ENCODE measurements around the gene ANAPC13.

ANAPC13 gene

DNA sequence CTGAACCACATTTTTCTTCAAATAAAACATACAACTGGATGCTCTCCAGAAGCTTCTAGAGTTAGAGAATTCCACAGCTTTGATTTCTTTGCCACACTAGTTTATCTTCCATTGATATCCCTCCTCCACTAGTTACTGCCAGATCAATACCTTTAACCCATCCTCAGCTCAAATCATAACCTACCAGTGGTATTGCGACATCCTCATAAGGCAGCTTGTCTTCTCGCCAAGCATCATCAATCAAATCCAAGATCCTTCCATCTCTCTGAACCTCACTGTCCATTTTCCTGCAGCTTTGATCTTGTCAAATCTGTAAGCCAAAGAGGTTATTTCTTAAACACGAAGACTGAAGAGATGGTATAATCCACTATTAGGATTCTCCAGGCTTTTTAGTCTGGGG lies 3.2 kb downstream of the ANAPC13 start:
- no peak for DNase-seq (ENCODE audit: low read depth in 2 of 2)

DNA sequence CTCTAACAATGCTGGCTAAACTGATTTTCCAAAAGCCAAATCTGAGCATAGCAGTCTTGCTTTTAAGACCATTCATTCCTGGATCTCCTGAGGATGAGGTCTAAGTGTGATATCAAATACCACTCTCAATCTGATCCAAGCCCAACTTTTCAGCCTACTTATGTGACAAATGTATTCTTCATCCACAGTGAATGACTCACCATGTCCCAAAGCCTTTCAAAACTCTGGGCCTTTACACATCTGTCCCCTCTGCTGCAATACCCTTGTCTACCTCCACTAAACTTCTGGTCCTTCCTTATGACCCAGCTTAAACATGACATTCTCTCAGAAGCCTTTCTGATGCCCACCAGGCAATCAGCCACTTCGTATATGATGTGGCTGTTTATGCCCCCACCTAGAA lies 4.6 kb downstream of the ANAPC13 start:
- DNase-seq (ENCODE audit: low read depth in 2 of 2), result no peak

DNA sequence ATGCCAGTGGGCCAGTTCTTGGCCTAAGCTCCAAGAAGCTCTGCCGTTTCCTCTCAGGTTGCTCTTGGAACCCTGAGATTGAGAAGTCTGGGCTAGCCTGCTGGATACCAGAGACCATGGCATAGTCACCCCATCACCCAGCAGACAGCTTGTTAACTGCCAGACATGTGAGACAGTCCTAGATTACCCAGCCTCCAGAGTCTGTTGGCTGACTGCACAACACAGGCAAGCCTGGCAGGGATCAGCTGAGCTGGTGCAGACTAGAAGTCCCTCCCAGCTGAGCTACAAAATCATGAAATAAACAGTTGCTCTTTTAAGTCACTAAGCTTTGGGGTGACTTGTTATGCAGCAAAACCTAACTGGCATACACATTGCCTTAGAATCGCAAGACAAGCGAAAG lies 5.2 kb downstream of the ANAPC13 start:
- DNase-seq (ENCODE audit: low read depth in 2 of 2), result no peak

DNA sequence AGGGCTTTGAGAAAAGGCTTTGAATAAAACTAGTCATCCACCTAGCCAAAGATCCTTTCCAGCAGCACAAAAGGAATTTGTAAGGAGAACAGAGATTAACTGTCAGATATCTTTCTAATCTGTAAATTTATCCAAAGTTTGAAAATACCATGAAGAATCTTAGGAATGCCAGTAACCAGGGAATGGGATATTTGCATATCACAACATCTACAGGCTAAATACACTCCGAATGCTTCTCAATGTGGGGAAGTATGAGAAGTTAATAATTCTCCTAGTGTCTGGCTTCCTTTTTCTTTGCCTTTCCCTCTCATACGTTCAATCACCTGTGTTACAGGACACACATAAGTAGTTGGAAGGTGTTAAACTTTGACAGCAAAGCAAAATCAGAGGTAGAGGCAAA lies 7.8 kb downstream of the ANAPC13 start:
- no peak for DNase-seq (ENCODE audit: low read depth in 2 of 2)

DNA sequence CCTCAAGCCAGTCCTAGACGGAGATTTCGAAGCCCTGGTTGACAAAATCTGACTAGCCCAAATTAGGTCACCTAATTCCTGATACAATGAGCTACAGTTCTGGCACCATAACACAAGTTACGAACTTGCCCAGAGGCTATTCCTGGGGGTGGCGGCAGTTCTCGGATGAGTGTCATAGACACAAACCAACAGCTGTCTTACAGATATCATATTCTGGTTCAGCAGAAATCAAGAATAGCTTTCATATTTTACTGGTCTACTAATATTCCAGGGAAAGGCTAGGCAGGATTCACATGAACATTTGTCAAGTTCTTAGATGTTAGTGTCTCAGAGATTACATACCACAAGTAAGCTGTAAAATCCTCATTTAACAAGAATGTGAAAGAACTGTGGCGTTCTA lies 8.8 kb downstream of the ANAPC13 start:
- no peak for DNase-seq (ENCODE audit: low read depth in 2 of 2)

DNA sequence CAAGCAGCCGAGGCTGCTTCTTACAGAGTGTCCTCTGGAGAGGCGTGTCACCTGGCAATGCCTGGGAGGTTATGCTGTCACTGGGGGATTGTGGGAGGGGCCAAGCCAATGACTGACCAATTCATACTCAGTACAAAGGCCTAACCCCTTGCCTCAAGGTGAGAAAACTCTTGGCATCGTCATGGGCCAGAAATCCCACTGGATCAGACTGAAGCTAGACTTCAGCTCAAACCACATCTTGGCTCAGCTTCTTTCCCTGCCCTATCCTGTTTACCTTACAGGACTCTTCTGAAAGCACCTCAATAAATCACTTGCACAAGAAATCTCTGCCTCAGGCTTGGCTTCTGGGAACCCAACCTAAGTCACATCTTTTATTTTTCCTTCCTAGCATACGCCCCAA lies 9.5 kb downstream of the ANAPC13 start:
- DNase-seq (ENCODE audit: low read depth in 2 of 2), result no peak

DNA sequence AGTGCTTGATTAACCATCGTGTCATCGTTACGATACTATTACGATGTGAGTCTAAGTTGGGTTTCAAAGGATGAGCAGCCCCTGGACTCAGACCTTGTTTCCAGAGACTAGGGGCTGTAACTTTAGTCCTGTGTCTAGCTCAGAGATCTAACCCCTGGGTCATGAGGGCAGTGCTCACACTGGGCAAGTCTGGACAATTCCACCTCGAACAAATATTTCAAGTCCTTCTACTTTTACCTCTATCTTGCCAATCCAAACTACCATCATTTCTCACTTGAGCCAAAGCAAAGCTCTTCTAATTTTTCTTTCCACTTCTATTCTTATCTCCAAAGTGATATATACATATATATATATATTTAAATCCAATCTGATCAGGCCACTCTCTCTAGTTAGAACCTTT lies 10.8 kb downstream of the ANAPC13 start:
- DNase-seq (ENCODE audit: low read depth in 2 of 2), result no peak

DNA sequence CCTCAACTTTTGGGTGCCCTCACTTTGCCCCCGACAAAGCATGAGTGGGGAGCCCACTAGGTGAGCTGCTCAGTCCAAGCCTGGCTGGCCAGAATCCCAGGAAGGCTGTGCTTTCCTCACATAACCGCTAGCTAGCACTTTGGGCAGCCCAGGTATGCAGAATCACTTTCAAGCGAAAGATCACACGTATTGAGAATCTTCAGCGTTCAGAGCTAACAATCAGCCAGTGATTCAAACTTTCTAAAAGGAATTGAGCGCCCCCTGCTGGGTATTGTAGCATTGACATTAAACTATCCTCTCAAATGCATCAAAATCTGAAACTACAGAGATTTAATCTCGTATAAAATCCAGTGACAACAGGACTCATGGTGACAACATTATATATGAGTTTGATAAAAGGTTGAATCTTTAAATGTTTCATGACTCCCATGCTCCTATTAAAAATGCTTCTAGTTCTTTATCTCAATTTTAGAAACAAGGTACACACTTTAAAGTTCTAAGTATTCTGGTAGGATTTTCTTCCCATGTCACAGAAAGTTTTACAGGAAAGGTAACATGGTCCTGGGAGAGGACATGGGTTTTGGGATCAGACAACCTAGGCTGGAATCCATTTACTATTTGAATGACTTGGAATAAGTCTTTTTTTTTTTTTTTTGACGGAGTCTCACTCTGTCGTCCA lies 11.8 kb downstream of the ANAPC13 start:
- peak; percentile 48 to 64 for DNase-seq (ENCODE audit: low read depth in 2 of 2)

DNA sequence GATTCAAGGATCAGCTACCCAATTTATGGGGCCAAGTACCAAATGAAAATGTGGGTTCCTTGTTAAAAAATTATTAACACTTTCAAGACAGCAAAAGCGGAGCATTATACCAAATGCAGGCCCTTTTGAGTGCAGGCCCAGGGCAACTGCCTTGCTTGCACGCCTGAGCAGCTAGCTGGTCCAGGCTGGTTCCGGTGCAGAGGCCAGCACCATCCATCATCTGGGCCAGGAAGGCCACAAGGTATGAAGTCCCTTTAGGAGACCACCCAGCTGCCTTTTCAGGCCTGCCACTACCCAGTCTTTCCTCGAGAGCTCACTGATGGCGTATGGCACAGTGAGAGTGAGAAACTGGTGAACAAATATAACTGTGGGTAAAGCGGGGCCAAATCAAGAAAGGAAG lies 13.0 kb downstream of the ANAPC13 start:
- no peak for DNase-seq (ENCODE audit: low read depth in 2 of 2)

DNA sequence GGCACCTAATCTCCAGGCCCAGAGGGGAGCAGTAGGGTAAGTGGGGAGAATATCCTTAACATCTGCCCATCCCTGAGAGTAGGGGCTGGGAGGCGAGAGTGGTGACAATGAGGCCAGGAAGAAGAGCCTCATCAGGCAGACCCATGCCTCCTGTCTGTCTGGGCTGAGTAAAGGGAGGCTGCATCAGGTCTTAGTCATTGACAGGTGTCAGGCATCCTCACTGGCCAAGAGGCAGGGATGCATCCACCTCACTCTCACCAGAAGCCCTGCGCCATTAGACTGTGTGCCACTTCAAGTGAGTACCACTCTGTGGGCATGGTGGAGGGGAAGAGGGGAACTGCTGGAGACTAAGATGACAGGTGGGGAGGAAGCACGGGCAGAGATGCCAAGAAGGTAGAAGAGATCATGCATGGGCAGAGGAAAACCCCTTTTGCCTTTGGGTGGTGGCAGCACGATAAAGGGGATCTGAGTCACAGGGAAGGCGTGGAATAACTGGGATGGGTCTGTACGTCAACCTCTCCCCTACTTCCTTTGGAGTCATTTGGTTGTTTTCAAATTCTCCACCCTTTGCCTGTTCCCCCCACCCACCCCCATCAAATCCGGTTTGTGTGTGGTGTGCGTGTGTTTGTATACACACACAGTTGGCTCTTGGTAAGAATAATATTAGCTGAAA lies 14.1 kb downstream of the ANAPC13 start:
- no peak for DNase-seq (ENCODE audit: low read depth in 2 of 2)

DNA sequence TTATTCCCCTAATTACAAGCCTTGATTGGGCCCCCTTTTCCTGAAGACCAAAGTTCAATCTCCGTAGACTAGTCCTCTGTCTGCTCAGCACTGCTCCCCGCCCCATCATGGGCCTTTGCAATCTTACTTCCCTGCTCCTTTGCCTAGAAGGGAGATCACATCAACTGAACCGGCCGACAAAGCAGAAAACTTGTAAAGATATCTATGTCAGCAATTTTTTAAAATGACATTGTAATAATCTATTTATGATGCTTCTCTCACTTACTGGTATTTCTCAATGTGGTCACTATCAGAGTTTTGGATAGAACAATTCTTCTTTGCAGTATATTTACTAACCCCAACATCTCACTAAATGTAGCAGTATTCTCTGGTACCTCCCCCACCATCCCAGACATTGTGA lies 17.3 kb downstream of the ANAPC13 start:
- DNase-seq (ENCODE audit: low read depth in 2 of 2), result no peak

DNA sequence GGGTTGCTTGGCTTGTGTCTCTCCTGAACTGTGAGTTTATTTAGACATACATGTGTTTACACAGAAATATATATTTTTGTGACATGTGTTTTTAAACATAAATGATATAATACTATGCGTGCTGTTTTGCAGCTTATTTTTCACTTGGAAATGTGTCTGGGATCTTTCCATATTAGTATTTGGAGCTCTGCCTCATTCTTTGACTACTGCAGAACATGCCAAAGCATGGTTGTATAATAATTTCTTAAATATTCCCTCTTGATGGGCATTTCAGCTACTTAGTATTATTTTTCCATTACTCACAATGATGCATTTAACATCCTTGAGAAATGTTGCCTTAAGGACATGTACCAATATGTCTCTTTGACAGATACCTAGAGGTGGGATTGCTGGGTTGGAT lies 19.5 kb downstream of the ANAPC13 start:
- no peak for DNase-seq (ENCODE audit: low read depth in 2 of 2)

DNA sequence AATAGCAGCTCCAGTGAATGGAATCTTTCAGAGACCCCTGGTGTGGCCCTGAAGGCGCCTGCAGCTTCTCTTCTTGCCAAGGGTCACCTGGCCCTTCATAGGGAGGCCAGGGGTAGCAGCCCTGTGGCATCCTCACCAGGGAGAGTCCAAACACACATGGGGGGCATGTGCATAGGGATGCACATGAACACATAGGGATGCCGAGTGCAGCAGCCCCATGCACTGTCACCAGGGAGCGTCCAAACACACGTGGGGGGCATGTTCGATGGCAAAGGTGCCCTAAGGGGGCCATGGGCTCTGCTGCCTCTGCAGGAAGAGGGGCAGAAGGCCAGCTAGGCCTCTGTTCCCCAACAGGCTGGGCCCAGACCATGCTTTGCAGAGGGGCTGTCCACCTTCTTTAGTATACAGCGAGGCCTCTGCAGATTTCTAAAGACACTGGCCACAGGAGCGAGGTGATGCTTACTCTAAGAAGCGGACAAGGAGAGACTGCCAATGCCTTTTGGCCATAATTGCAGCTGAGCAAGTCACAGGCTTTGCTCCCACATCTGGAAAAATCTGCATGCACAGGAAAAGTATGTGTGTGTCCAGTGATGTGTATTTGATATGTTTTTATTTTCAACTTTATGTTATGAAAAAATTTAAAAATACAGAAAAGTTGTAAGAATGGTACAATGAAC lies 21.0 kb downstream of the ANAPC13 start:
- DNase-seq (ENCODE audit: low read depth in 2 of 2), result no peak

DNA sequence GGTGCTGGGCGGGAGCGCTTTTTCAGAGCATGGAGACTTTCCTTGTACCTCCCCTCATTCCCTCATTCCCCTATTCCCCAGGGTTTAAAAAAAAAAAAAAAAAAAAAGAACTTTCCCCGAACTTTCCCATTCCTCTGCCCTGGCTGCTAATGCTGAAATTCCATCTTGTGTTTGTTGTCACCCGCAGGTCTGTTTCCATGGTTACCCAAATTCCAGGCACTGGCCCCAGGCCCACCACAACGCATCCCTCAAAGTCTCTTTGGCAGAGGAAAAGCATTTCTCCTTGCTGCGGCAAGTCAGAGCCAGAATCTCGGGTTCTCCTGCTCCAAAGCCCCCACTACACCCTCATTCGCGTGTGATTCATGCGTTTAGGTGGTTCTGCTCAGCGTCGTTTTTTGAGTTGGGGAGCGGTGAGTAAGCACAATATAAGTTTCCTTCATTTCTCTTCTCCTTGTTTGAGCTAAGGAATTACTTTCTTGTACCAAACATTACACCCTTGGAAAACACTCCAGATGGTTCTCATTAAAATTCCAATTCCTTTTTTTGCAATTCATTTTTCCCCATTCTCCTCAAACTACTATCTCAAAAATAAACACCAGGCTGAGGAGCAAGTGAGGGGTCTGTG lies 21.6 kb downstream of the ANAPC13 start:
- no peak for DNase-seq (ENCODE audit: low read depth in 2 of 2)

DNA sequence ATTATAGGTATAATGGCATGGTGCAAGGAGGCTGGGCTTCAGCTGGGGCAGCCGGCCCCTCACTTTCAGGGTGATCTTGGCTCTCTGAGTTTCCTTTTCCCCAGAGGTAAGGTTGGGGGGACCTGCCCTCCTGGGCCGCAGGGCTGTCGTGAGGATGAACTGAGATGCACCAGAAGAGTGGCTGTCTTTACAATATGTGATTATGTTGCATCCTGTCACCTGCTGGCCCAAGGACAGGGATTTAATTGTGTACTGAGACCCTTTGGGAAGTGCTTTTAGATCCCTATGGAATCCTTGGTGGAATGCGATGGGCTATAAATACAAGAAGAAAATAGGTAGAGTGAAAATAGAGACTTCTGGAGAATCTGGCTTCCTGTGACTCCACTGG lies 22.1 kb downstream of the ANAPC13 start:
- no peak for DNase-seq (ENCODE audit: low read depth in 2 of 2)

DNA sequence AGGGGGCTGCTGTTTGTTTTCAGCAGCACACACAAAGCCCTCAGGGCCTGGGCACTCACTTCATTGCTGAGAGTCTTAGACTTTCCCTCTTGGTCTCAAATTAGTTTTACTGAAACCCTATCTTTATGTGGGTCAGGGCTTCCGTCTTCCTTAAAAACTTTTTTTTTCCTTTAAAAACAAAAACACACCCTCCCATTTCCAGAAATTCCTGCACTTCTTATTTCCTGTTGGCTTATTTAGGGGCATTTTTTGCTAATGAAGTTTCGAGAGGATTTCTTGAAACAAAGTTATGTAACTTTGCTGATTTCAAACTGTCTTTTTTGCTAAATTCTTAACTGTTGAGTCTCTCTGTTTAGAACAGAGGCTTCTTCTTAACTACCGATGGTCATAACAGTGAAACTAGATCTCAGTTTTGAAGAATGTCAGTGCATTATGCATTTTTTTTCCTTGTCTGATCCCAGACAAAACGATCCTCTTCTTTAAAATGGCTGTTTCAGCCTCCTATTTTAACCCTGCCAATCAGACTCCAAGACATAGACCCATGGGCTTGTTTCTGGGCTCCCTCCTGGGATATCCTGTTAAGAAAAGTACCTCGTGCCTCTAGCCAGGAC lies 23.3 kb downstream of the ANAPC13 start:
- DNase-seq (ENCODE audit: low read depth in 2 of 2), result no peak

DNA sequence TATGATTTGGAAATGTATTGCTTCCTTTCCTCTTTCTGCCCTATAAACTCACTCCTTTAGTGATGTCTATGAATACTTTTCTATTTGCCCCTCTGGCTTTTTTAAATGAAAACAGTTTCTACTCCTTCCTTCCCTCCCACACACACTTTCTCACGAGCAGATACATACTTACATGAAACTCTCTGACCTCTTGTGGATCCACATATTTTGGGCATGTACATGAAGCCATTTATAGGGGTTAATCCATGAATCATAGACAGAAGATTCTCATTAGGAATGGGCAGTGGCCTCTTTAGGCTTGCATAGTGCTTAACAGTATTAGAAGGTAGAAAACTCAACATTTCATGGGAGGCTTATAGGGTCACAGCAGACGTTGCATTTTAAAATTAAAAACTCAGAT lies 24.8 kb downstream of the ANAPC13 start:
- DNase-seq (ENCODE audit: low read depth in 2 of 2), result no peak

DNA sequence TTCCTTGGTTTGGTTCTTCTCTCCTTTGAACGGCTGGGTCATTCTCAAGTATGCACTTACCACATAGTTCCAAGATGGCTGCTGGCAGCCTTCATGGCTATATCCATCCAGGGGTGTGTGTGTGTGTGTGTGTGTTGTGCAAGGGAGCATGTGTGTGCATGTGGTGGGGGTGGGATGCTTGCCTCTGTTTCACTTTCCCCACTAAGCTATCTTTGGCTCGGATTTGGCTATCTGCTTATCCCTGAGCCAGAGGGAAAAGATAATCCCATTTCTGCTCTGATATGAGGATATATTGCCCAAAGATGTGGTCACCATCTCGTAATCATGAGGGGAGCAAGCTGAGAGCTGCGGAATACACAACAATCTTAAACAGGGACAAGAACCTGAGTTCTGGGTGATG lies 26.2 kb downstream of the ANAPC13 start:
- DNase-seq (ENCODE audit: low read depth in 2 of 2), result no peak

DNA sequence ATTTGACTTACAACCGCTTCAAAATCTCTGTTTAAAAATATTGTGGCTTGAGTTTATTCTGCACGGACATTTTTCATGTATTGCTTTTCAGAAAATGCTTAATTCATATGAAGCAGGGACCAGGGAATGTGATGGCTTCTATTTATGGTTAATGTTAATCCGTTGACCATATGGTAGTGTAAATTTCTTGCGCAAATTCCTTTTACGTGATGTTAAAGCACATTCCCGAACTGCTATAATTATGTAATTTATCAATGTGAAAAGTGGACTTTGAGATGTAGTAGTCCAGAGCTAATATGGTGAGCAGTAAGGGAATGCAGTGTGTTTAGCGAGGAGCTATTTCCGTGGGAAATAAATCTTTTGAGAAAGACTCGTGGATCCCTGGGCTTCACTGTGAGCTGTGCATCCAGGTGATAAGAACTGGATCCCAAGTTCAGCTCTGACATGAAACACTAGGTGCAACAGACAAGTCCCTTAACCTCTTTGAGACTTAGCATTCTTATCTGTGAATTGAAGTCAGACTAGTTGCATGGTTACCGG lies 27.3 kb downstream of the ANAPC13 start:
- DNase-seq (ENCODE audit: low read depth in 2 of 2), result no peak

DNA sequence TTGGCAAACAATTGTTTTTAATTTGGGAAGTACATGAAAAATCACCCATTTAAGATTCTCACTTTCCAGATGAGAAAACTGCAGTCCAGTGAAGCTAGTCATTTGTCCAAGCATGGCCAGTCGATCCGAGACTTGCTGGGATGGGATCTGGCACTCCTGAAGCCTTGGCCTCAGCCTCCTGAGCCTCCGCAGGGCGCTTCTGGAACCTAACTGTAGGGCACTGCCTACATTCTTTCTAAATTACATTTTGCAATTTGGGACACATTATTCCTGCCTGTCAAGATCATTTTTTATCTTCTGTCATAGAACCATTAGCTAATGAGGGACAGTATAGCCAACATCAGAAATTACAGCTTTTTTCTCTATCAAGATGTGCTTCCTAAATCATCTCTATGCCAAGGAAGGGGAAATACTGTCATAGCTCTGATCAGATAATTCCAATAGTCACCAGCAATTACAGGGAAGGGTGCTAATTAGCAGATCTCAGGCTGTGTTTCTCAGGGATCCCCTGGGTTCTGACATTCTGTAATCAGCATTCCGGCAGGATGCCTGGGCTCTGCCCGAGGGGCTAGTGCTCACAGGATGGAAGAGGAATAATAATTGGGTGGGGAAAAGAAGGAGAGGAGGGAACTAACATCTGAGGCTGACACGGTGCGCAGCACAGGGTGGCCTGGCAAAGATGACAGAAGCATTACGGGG lies 28.3 kb downstream of the ANAPC13 start:
- DNase-seq (ENCODE audit: low read depth in 2 of 2), result no peak

DNA sequence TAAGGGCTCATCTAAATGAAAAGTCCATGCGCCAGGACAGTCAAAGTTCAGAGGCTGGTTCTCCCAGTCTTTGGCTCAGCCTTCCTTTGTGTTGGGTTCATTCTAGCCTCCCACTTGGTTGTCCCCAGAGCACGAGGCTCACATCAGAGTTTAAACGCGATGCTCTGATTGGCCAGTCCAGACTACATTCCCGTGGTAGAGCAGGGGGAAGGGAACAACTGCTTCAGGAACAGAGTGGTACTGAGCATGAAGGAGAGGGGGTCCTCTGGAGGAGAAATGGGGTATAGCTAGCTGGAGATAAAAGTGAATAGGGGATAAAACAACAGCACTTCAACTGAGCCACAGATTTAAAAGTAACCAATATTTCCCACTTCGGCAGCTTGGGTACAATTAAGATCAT lies 32.2 kb downstream of the ANAPC13 start:
- no peak for DNase-seq (ENCODE audit: low read depth in 2 of 2)

DNA sequence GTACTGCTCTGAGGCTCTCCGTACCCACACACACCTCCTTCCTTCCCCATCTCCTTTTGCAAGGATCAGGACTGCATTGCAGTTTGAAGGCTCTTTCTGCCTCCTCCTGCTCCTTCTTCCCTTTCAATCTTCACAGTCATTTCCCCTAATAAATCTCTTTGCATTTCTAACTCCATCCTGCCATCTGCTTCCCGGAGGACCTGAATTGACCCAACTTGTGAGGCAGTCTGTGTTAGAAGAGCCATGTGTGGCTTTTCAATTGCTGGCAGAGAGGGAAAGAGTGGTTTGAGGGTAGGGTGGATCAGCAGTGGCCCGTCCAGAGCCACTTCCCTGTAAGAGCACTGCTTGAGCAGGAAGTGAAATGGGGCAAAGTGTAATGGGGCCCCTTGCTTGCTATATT lies 35.8 kb downstream of the ANAPC13 start:
- no peak for DNase-seq (ENCODE audit: low read depth in 2 of 2)

All from activated CD8-positive, alpha-beta memory T cell treated with anti-CD3 and anti-CD28 coated beads for 4 hours (primary cell).